ENCODE data around the gene PSMD9.
"Not testable (repeated sequence)": the region's sequence is repeated elsewhere in the genome, so short reads cannot be mapped to it uniquely, and the experiment has no call there.

Gene PSMD9

DNA sequence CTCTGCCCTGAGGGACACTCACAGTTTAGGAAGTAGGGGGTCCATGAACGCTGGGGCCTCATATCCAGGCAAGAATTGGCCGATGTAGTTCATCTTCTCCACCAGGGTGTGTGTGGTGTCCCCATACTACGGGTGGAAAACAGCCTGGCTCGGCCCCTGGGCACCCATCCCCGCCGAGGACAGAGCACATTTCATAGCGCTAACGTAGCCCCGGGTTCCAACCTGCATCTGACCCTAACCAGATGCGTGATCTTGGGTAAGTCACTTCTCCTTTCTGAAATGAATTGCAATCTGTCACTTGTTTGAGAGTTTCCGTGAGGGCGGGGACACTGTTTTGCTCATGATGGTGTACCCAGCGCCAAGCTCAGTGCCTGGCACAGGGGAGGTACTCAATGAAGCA, 38.9 kb upstream of the PSMD9 start:
- no peak overlapping the region for H3K4me2 ChIP-seq (ENCODE audit: low read depth, low read length)
- H3F3A ChIP-seq (ENCODE audit: insufficient read depth, low read length) = no peaks in the 10 kb centered on the region
- H3K9ac ChIP-seq (ENCODE audit: low read length) = no peak overlapping the region
- no peaks in the 10 kb centered on the region for H3K9me3 ChIP-seq (replicated peaks; ENCODE audit: insufficient read depth, low read length)
- no peak overlapping the region for H3K4me3 ChIP-seq (ENCODE audit: low read length)
- H3K36me3 ChIP-seq (replicated peaks; ENCODE audit: insufficient read depth, low read length) = no peaks in the 10 kb centered on the region
- H3K27ac ChIP-seq (ENCODE audit: low read length) = no peak overlapping the region
- H3K4me1 ChIP-seq (ENCODE audit: low read length) = no peaks in the 10 kb centered on the region
- TF ChIP-seq EZH2 (optimal IDR thresholded peaks at IDR 0.05; ENCODE audit: low read depth, low read length) (no peak), EZH2phosphoT487 (IDR thresholded peaks at IDR 0.05; ENCODE audit: low read length) (no peak)
- TF ChIP-seq, protein P1, sequence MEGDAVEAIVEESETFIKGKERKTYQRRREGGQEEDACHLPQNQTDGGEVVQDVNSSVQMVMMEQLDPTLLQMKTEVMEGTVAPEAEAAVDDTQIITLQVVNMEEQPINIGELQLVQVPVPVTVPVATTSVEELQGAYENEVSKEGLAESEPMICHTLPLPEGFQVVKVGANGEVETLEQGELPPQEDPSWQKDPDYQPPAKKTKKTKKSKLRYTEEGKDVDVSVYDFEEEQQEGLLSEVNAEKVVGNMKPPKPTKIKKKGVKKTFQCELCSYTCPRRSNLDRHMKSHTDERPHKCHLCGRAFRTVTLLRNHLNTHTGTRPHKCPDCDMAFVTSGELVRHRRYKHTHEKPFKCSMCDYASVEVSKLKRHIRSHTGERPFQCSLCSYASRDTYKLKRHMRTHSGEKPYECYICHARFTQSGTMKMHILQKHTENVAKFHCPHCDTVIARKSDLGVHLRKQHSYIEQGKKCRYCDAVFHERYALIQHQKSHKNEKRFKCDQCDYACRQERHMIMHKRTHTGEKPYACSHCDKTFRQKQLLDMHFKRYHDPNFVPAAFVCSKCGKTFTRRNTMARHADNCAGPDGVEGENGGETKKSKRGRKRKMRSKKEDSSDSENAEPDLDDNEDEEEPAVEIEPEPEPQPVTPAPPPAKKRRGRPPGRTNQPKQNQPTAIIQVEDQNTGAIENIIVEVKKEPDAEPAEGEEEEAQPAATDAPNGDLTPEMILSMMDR (IDR thresholded peaks at IDR 0.05; ENCODE audit: low read length) = no peak
- H3K79me2 ChIP-seq (ENCODE audit: low read length) = no peaks in the 10 kb centered on the region
- no peak for DNase-seq
- no peaks in the 10 kb centered on the region for H4K20me1 ChIP-seq (ENCODE audit: insufficient read depth, low read length)
- no peak overlapping the region for H2AFZ ChIP-seq (ENCODE audit: low read length)
- H3K9me2 ChIP-seq (replicated peaks; ENCODE audit: insufficient read depth, low read length) = no peaks in the 10 kb centered on the region
- no peaks in the 10 kb centered on the region for H3K27me3 ChIP-seq (replicated peaks; ENCODE audit: insufficient read depth, low read length)

DNA sequence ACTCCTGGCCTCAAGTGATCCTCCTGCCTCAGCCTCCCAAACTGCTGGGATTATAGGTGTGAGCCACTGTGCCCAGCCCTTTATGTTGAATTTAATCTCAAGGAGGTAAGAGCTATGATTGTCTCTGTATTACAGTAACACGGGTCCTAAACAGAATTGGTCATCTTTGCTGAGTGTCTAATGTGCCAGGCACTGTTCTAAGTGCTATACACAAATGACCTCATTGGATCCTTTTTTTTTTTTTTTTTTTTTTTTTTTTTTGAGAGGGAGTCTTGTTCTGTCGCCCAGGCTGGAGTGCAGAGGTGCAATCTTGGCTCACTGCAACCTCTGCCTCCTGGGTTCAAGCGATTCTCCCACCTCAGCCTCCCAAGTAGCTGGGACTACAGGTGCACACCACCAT, 36.2 kb upstream of the PSMD9 start:
- H3K9me3 ChIP-seq (replicated peaks; ENCODE audit: insufficient read depth, low read length); DNase-seq; H3K27me3 ChIP-seq (replicated peaks; ENCODE audit: insufficient read depth, low read length); H3K4me2 ChIP-seq (ENCODE audit: low read depth, low read length); H3K9me2 ChIP-seq (replicated peaks; ENCODE audit: insufficient read depth, low read length); H3K4me3 ChIP-seq (ENCODE audit: low read length); H3K4me1 ChIP-seq (ENCODE audit: low read length); H2AFZ ChIP-seq (ENCODE audit: low read length); H3K36me3 ChIP-seq (replicated peaks; ENCODE audit: insufficient read depth, low read length); H3F3A ChIP-seq (ENCODE audit: insufficient read depth, low read length); H3K79me2 ChIP-seq (ENCODE audit: low read length); H3K27ac ChIP-seq (ENCODE audit: low read length); H4K20me1 ChIP-seq (ENCODE audit: insufficient read depth, low read length); H3K9ac ChIP-seq (ENCODE audit: low read length): not testable (repeated sequence)

- H3F3A ChIP-seq (ENCODE audit: insufficient read depth, low read length) = no peaks in the 10 kb centered on the region
- no peak overlapping the region for H3K27ac ChIP-seq (ENCODE audit: low read length)
- no peaks in the 10 kb centered on the region for H3K9me2 ChIP-seq (replicated peaks; ENCODE audit: insufficient read depth, low read length)
- no peak for TF ChIP-seq EZH2phosphoT487 (IDR thresholded peaks at IDR 0.05; ENCODE audit: low read length)
- no peak for TF ChIP-seq EZH2 (optimal IDR thresholded peaks at IDR 0.05; ENCODE audit: low read depth, low read length)
- TF ChIP-seq, protein P1 (IDR thresholded peaks at IDR 0.05; ENCODE audit: low read length) = no peak
- no peaks in the 10 kb centered on the region for H3K79me2 ChIP-seq (ENCODE audit: low read length)
- no peak overlapping the region for H3K9ac ChIP-seq (ENCODE audit: low read length)
- no peak for DNase-seq
- no peaks in the 10 kb centered on the region for H3K36me3 ChIP-seq (replicated peaks; ENCODE audit: insufficient read depth, low read length)
- H3K4me3 ChIP-seq (ENCODE audit: low read length) = no peak overlapping the region
- no peak overlapping the region for H3K4me2 ChIP-seq (ENCODE audit: low read depth, low read length)
- no peaks in the 10 kb centered on the region for H3K4me1 ChIP-seq (ENCODE audit: low read length)
- no peaks in the 10 kb centered on the region for H4K20me1 ChIP-seq (ENCODE audit: insufficient read depth, low read length)
- H3K27me3 ChIP-seq (replicated peaks; ENCODE audit: insufficient read depth, low read length) = no peaks in the 10 kb centered on the region
- H2AFZ ChIP-seq (ENCODE audit: low read length) = no peak overlapping the region
- H3K9me3 ChIP-seq (replicated peaks; ENCODE audit: insufficient read depth, low read length) = no peaks in the 10 kb centered on the region
Measured at GRCh38 chr12:121857322-121858246, 31.0 kb upstream of the PSMD9 start.

GRCh38 chr12:121858318-121858661, 30.3 kb upstream of the PSMD9 start:
- no peak overlapping the region for H2AFZ ChIP-seq (ENCODE audit: low read length)
- no peak overlapping the region for H3K27ac ChIP-seq (ENCODE audit: low read length)
- no peak overlapping the region for H3K9ac ChIP-seq (ENCODE audit: low read length)

More at GRCh38 chr12:121858318-121858661, 30.3 kb upstream of the PSMD9 start:
- no peak overlapping the region for H3K4me2 ChIP-seq (ENCODE audit: low read depth, low read length)
- DNase-seq = no peak
- no peak overlapping the region for H3K4me3 ChIP-seq (ENCODE audit: low read length)
- no peaks in the 10 kb centered on the region for H3K9me2 ChIP-seq (replicated peaks; ENCODE audit: insufficient read depth, low read length)
- no peaks in the 10 kb centered on the region for H3F3A ChIP-seq (ENCODE audit: insufficient read depth, low read length)
- no peaks in the 10 kb centered on the region for H3K36me3 ChIP-seq (replicated peaks; ENCODE audit: insufficient read depth, low read length)
- H3K4me1 ChIP-seq (ENCODE audit: low read length) = no peaks in the 10 kb centered on the region
- H3K27me3 ChIP-seq (replicated peaks; ENCODE audit: insufficient read depth, low read length) = no peaks in the 10 kb centered on the region
- no peak for TF ChIP-seq EZH2phosphoT487 (IDR thresholded peaks at IDR 0.05; ENCODE audit: low read length)
- TF ChIP-seq, protein P1 (IDR thresholded peaks at IDR 0.05; ENCODE audit: low read length) = no peak
- TF ChIP-seq EZH2 (optimal IDR thresholded peaks at IDR 0.05; ENCODE audit: low read depth, low read length) = no peak
- H4K20me1 ChIP-seq (ENCODE audit: insufficient read depth, low read length) = no peaks in the 10 kb centered on the region
- H3K79me2 ChIP-seq (ENCODE audit: low read length) = no peaks in the 10 kb centered on the region
- H3K9me3 ChIP-seq (replicated peaks; ENCODE audit: insufficient read depth, low read length) = no peaks in the 10 kb centered on the region
